HG02759 (cell line): ENCODE data around the gene TSFM.

Source experiments
- ATAC-seq: cut with Tn5 transposase; IDR thresholded peaks from one replicate; pipeline ENCODE4 v1.9.1; 2021; ENCODE audit warnings: mild to moderate bottlenecking, moderate library complexity; ENCODE audit not compliant: unreplicated experiment

The TSFM gene

GRCh38 chr12:57782608-57783465 is at the start of gene TSFM:
Gene TSFM, plus strand, starts transcription at chr12:57782787. Its CDS starts 15 bp downstream, at chr12:57782802.
- peak; percentile 86 for ATAC-seq

- no peak for ATAC-seq
These were observed 48.7 kb upstream of the TSFM start for GRCh38 chr12:57733928-57734327.

- ATAC-seq = no peak
These were observed 48.0 kb upstream of the TSFM start for GRCh38 chr12:57734591-57734990.

- no peak for ATAC-seq
These were observed 47.3 kb upstream of the TSFM start for GRCh38 chr12:57735198-57735855.

- no peak for ATAC-seq
These were observed 46.4 kb upstream of the TSFM start for GRCh38 chr12:57735952-57736740.

- no peak for ATAC-seq
These were observed 45.7 kb upstream of the TSFM start for GRCh38 chr12:57736741-57737466.

DNA sequence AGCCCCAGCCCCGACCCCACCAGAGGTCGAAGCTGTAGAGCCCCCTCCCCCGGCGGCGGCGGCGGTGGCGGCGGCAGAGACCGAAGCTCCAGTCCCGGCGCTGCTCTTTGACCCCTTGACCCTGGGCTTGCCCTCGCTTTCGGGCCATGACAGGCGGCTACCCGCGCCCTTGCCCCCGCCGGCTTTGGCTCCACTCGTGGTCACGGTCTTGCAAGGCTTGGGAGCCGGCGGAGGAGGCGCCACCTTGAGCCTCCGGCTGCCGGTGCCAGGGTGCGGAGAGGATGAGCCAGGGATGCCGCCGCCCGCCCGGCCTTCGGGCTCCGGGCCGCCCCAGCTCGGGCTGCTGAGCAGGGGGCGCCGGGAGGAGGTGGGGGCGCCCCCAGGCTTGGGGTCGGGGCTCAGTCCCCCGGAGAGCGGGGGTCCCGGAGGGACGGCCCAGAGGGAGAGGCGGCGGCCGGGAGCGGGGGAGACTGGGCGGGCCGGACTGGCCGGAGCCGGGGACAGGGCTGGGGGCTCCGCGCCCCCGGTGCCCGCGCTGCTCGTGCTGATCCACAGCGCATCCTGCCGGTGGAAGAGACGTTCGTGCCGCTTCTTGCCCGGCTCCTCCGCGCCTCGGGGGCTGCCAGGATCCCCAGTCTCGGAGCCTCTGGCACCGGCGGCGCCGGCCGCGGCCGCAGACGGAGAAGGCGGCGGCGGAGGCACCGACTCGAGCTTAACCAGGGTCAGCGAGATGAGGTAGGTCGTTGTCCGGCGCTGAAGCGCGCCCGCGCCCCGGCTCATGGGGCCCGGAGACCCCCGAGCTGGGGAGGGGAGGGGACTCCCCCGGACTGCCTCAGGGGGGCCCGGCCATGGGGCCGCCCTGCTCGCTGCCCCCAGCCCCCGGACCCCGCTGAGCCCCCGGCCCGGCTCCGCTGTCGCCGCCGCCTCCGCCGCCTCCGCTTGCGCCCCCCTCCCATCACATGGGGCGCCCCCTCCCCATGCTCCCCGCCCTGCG is 44.8 kb upstream of the TSFM start:
- ATAC-seq = no peak

GRCh38 chr12:57738661-57739237 is 43.8 kb upstream of the TSFM start, which contains the start of gene AGAP2:
Gene AGAP2, minus strand, starts transcription at chr12:57738742. Its CDS starts 496 bp downstream, at chr12:57738246.
- ATAC-seq = no peak

DNA sequence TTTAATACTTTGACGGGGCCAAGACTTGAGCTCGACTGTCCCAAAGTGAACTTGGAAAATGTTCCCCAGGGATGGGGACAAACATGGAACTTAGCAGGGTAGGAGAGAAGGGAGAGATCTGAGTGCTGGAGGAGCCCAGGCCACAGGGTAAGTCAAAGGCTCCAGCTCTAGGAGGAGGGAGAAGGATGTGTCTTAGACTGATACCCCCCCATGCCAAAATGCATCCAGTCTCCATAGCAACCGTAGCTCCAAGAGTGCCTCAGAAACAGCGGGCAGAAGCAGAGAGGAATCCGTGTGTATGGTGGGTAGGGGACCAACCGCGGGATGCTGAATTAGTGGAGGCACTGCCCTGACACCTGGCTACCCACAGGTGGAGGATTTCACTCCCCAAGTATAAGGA is 43.2 kb upstream of the TSFM start:
- ATAC-seq = no peak

GRCh38 chr12:57739914-57740538 is 42.6 kb upstream of the TSFM start:
- ATAC-seq = no peak

GRCh38 chr12:57740656-57741412 is 41.8 kb upstream of the TSFM start:
- peak; percentile 44 for ATAC-seq

- no peak for ATAC-seq
These were observed 41.2 kb upstream of the TSFM start for GRCh38 chr12:57741413-57741789.

DNA sequence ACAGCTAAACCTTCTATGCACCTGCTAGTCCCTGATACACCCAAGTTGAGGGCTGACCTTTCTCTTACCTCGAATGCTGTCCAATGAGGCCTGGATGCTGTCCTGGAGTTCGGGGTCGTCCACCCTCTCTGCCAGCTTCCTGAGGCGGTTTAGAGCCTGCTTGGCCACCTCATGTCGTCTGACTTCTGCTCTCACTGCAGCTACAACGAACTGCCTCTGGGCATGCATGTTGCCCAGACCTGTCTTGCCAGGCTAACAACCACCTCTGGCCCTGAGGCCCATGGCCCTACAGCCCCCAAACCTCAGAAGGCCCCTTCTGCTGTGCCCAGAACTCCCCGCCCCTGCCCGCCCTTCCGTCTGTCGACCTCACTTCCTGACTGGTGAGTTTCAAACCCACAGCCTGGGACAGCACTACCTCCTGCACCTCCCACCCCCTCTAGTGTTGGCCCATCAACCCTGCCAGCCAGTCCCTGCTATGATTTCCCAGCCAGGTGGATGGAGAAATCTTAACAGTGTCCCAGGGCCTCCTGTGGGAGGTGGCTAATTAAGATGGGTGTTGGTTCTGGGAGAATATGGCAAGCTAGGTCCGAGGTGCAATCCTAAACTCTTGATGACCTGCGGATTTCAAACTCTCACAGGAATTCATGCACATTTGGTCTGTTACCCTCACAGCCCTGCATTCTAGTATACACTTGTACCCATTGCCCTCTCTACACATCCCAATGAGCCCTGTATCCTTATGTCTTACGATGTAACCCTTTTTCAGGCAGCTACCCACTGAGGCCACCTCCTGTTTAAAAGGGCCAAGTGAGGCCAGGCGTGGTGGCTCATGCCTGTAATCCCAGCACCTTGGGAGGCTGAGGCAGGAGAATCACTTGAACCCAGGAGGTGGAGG is 40.5 kb upstream of the TSFM start:
- peak; percentile 64 for ATAC-seq

- ATAC-seq = no peak
These were observed 38.8 kb upstream of the TSFM start for GRCh38 chr12:57743769-57744168.

DNA sequence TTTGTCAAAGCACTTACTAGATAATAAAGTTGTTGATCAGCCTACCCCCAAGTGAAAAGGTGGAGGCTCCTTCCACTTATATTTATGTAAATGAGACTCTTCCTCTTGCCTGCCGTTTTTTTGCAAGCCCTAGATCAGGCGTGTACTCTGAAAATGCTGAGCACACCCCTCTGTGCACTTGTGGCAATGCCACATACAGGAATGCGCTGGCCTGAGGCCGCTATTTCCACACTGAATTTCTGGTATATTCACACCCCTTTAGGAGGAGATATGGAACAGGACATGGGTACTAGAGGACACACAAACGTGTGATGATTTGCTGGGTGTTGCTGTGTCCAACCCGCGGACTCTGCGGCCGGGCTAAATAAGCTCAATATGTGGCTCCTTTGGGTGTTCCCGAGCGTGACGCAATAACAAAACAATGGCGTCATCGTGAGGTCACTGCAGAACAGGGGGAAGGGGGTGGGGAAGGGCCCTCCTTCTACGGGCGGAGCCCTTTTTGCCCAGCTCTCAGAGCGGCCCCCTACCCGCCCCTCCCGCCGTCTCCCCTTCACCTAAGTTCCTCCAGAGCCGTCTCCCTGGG is 38.3 kb upstream of the TSFM start:
- ATAC-seq = peak; percentile 35

- ATAC-seq = peak; percentile 81
These were observed 37.7 kb upstream of the TSFM start, which contains the start of gene TSPAN31 for GRCh38 chr12:57744777-57745484. Gene TSPAN31, plus strand, starts transcription at chr12:57745039. Its CDS starts 116 bp downstream, at chr12:57745155.
